CD4-positive, alpha-beta T cell (primary cell): ENCODE measurements around the gene PARVB. TPM values are rescaled to one million over a fixed set of nuclear protein-coding genes. Genes with fewer than 3 reads are reported as not detected.

Source experiments
- ATAC-seq: fragments of 200-7000 bp; cut with Tn5 transposase; one replicate; pipeline ENCODE4 v1.10.0; 2022; ENCODE audit warnings: mild to moderate bottlenecking; ENCODE audit not compliant: poor library complexity
- CTCF ChIA-PET: fragments of 350-600 bp; sonication (Branson Sonifier 250); formaldehyde crosslinking; loops from one replicate; lab custom pipeline; 2021; ENCODE audit warnings: antibody characterized with exemption, inconsistent platforms; lab: Charles Lee
- POLR2A ChIA-PET: fragments of 350-600 bp; sonication (Branson Sonifier 250); formaldehyde crosslinking; loops from one replicate; lab custom pipeline; 2021; ENCODE audit warnings: antibody characterized with exemption, inconsistent platforms; lab: Charles Lee
- DNase-seq, 14 experiments: peaks; one replicate each; pipeline ENCODE4 v3.0.0-alpha.2; 2013 to 2020; ENCODE audit warnings: mixed read lengths in 2 of 14
- H3K27ac ChIP-seq, 2 donors: one replicate each; pipeline versions ENCODE4 v1.5.1 to v1.7.0; 2013; ENCODE audit warnings: low read length in 2 of 2, low read depth in 1 of 2, mild to moderate bottlenecking in 1 of 2
- H3K27me3 ChIP-seq, 2 experiments: 1 replicate in 1 of 2; 2 replicates in 1 of 2; pipeline versions ENCODE4 v1.6.1 to v1.7.0; 2013; ENCODE audit warnings: low read length in 2 of 2, control low read depth in 1 of 2, mild to moderate bottlenecking in 1 of 2, moderate library complexity in 1 of 2; ENCODE audit not compliant: insufficient read depth in 2 of 2, control insufficient read depth in 1 of 2
- H3K36me3 ChIP-seq: one replicate; pipeline ENCODE4 v1.6.1; 2013; ENCODE audit warnings: low read length, control low read depth; ENCODE audit not compliant: insufficient read depth
- H3K4me1 ChIP-seq: one replicate; pipeline ENCODE4 v1.6.1; 2013; ENCODE audit warnings: low read length, control low read depth; ENCODE audit not compliant: insufficient read depth
- H3K4me3 ChIP-seq: one replicate; pipeline ENCODE4 v1.5.1; 2013; ENCODE audit warnings: mild to moderate bottlenecking, low read length, moderate library complexity
- H3K9me3 ChIP-seq, 2 experiments: 1 replicate in 1 of 2; 2 replicates in 1 of 2; pipeline versions ENCODE4 v1.6.1 to v1.7.0; 2013; ENCODE audit warnings: low read length in 2 of 2, mild to moderate bottlenecking in 2 of 2, control low read depth in 1 of 2, moderate library complexity in 1 of 2; ENCODE audit not compliant: control insufficient read depth in 1 of 2, insufficient read depth in 1 of 2
- H3K27ac Mint-ChIP-seq: one replicate; pipeline ENCODE4 v1.8.0; 2020; ENCODE audit warnings: mixed read lengths
- H3K27me3 Mint-ChIP-seq: one replicate; pipeline ENCODE4 v1.8.0; 2021; ENCODE audit warnings: mixed read lengths
- H3K36me3 Mint-ChIP-seq: one replicate; pipeline ENCODE4 v1.8.0; 2021; ENCODE audit warnings: low read depth, mixed read lengths
- H3K4me1 Mint-ChIP-seq: one replicate; pipeline ENCODE4 v1.8.0; 2021; ENCODE audit warnings: low read depth, mixed read lengths
- H3K4me3 Mint-ChIP-seq: one replicate; pipeline ENCODE4 v1.8.0; 2020; ENCODE audit warnings: mild to moderate bottlenecking, mixed read lengths
- H3K9me3 Mint-ChIP-seq: one replicate; pipeline ENCODE4 v1.8.0; 2020; ENCODE audit warnings: mixed read lengths
- intact Hi-C, 2 experiments: fragments of 100-400 bp; cut with DNase I in 1 of 2; cut with micrococcal nuclease in 1 of 2; formaldehyde crosslinking; loops; one replicate each; pipeline versions ENCODE4 v1.15.1 to v1.9.0; 2023 to 2025; cut with DNase I, micrococcal nuclease
- total RNA-seq, 174 experiments: library from RNA in 2 of 174; stranded (reverse) in 2 of 174; gene quantifications; one replicate each; pipeline ENCODE4 v1.2.3 and lab custom pipeline; 2021 to 2026
- TF ChIP-seq, protein P1 (sequence below): fragments of 200-600 bp; IDR thresholded peaks from one replicate; pipeline ENCODE4 v1.8.0; 2022; ENCODE audit warnings: antibody characterized with exemption, mild to moderate bottlenecking

Gene PARVB
- total RNA-seq, 2 experiments from 2014 or later = 6.2 to 6.4 TPM

DNA sequence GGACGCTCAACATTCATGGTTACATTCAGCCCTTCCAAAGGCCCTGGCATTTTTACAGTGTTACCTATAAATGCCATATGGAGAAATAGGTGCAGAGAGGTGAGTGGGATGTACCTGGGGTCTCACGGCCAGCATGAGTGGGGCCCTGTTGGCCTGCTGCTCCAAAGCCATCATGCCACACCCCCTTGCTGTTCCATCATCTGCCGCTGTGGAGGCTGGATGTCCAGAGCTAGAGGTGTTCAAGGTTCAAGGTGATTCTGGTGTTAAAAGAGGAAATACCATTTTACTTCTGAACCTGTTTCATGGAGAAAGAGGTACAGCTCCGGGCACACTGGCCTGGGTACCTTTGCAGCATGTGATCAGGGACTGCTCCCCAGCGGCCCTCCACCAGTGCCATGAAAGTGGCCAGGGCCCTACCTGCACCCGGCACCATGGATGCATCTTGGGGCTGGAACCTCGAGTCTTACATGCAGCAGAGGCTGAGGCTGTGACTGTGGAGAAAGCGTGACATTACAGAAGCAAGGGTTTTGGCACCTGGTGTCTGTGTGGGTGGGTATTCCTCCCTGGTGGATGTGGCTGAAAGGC is 68.6 kb downstream of the PARVB start:
- no peak overlapping the region for H3K27ac Mint-ChIP-seq
- H3K36me3 Mint-ChIP-seq = no peaks in the 10 kb centered on the region
- no peaks in the 10 kb centered on the region for H3K4me1 Mint-ChIP-seq
- no peaks in the 10 kb centered on the region for H3K27me3 Mint-ChIP-seq
- intact Hi-C loops = no loop called here
- H3K9me3 Mint-ChIP-seq = no peaks in the 10 kb centered on the region
- H3K9me3 ChIP-seq = no peaks in the 10 kb centered on the region
- H3K4me1 ChIP-seq = peaks cover 4% of the 10 kb centered on the region
- TF ChIP-seq, protein P1, sequence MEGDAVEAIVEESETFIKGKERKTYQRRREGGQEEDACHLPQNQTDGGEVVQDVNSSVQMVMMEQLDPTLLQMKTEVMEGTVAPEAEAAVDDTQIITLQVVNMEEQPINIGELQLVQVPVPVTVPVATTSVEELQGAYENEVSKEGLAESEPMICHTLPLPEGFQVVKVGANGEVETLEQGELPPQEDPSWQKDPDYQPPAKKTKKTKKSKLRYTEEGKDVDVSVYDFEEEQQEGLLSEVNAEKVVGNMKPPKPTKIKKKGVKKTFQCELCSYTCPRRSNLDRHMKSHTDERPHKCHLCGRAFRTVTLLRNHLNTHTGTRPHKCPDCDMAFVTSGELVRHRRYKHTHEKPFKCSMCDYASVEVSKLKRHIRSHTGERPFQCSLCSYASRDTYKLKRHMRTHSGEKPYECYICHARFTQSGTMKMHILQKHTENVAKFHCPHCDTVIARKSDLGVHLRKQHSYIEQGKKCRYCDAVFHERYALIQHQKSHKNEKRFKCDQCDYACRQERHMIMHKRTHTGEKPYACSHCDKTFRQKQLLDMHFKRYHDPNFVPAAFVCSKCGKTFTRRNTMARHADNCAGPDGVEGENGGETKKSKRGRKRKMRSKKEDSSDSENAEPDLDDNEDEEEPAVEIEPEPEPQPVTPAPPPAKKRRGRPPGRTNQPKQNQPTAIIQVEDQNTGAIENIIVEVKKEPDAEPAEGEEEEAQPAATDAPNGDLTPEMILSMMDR = no peak
- no peaks in the 10 kb centered on the region for H3K27me3 ChIP-seq
- H3K36me3 ChIP-seq = peaks cover 2% of the 10 kb centered on the region
- no peak overlapping the region for H3K27ac ChIP-seq
- no peak for DNase-seq
- no peak overlapping the region for H3K4me3 Mint-ChIP-seq
- no peak overlapping the region for H3K4me3 ChIP-seq
- POLR2A ChIA-PET = no interaction called here
- ATAC-seq = no peak
- CTCF ChIA-PET = no interaction called here

DNA sequence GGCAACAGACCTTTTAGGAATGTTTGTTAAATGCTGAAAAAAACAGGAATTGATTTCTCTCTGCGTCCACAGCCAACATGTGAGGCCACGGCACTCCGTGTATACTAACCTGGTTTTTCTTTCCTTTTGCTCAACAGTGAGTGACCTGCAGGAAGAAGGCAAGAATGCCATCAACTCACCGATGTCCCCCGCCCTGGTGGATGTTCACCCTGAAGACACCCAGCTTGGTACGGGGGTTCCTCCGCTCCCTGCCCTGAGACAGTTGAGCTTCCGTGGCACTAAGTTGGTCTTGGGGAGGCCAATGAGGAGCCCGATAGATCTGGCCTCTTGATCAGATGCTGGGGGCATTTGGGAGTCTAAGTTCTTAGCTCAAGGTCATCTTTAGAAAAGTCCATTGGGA is 69.7 kb downstream of the PARVB start:
- ATAC-seq (no peak), DNase-seq (no peak)
- Mint-ChIP-seq H3K27ac (no peak overlapping the region), H3K36me3 (no peaks in the 10 kb centered on the region), H3K4me1 (no peaks in the 10 kb centered on the region), H3K9me3 (no peaks in the 10 kb centered on the region), H3K27me3 (no peaks in the 10 kb centered on the region), H3K4me3 (no peak overlapping the region)
- peaks cover 4% of the 10 kb centered on the region for H3K4me1 ChIP-seq
- ChIA-PET POLR2A (no interaction called here), CTCF (no interaction called here)
- intact Hi-C loops = no loop called here
- no peak overlapping the region for H3K27ac ChIP-seq
- TF ChIP-seq, protein P1 = no peak
- no peaks in the 10 kb centered on the region for H3K9me3 ChIP-seq
- no peak overlapping the region for H3K4me3 ChIP-seq
- H3K27me3 ChIP-seq = no peaks in the 10 kb centered on the region
- peaks cover 2% of the 10 kb centered on the region for H3K36me3 ChIP-seq

DNA sequence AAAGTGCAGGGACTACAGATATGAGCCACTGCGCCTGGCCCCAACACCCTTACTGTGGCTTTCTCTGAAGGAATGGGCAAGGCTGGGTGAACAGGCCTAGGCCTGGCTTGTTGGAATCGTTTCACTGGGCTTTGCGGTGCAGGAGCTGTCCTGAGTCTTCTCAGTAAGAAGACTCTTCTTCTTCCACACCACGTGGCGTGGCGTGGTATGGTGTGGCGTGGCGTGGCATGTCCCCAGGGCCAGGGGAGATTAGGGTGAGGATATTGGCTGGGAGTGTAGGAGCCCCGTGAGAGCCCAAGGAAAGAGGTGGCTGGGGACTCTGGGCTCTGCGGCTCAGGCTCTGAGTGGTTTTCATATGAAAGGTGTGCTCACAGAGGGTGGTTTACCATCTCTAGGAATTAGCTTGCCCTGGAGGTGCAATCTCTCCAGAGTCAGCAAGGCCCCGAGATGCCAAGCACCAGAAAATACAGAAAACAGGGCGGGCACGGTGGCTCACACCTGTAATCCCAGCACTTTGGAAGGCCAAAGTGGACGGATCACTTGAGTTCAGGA is 70.7 kb downstream of the PARVB start:
- no peaks in the 10 kb centered on the region for H3K9me3 ChIP-seq
- no peak for ATAC-seq
- Mint-ChIP-seq H3K36me3 (no peaks in the 10 kb centered on the region), H3K9me3 (no peaks in the 10 kb centered on the region), H3K4me3 (no peak overlapping the region), H3K4me1 (no peaks in the 10 kb centered on the region), H3K27me3 (no peaks in the 10 kb centered on the region), H3K27ac (no peak overlapping the region)
- no peak overlapping the region for H3K27ac ChIP-seq
- POLR2A ChIA-PET = no interaction called here
- H3K36me3 ChIP-seq = peaks cover 2% of the 10 kb centered on the region
- CTCF ChIA-PET = no interaction called here
- DNase-seq = no peak
- peaks cover 4% of the 10 kb centered on the region for H3K4me1 ChIP-seq
- no peak overlapping the region for H3K4me3 ChIP-seq
- TF ChIP-seq, protein P1 = no peak
- intact Hi-C loops = no loop called here
- no peaks in the 10 kb centered on the region for H3K27me3 ChIP-seq
